ENCODE results near the gene CCL23. TPM values are rescaled to one million over a fixed set of nuclear protein-coding genes. Genes with fewer than 3 reads are reported as not detected.
"Not testable (repeated sequence)": the region's sequence is repeated elsewhere in the genome, so short reads cannot be mapped to it uniquely, and the experiment has no call there.

The CCL23 gene
- total RNA-seq, 4 donors from 2014 or later = 11.5 TPM; not detected in 3

DNA sequence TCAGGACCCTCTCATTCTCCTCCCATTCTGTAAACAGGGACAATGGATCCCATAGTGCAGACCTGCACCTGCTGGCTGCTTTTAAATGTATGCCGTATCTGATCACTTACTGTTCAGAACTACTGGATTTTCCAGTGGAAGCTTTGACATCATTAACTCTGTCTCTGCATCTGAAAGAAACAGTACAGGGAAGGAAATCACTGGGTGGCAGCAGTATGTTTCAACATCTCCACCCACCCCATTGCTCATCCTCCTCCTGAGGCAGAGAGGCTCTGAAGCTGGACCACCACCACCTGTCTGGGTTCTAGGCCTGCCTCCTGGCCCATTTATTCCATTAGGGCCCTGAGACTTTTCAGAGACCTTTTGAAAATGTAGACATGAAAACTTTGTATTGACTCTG lies 19.0 kb downstream of the CCL23 start:
- no peak overlapping the region for H3K27ac ChIP-seq
- WGBS = 87% methylated on average over 1 of the region's 1 CpG
- H3K36me3 ChIP-seq = no peaks in the 10 kb centered on the region
- H3K4me1 ChIP-seq = no peaks in the 10 kb centered on the region
- peaks cover under 1% of the 10 kb centered on the region for H3K27me3 ChIP-seq
- no peak for TF ChIP-seq EP300 (IDR thresholded peaks at IDR 0.05)
- TF ChIP-seq POLR2AphosphoS5 (IDR thresholded peaks at IDR 0.05) = no peak
- TF ChIP-seq, protein P1, sequence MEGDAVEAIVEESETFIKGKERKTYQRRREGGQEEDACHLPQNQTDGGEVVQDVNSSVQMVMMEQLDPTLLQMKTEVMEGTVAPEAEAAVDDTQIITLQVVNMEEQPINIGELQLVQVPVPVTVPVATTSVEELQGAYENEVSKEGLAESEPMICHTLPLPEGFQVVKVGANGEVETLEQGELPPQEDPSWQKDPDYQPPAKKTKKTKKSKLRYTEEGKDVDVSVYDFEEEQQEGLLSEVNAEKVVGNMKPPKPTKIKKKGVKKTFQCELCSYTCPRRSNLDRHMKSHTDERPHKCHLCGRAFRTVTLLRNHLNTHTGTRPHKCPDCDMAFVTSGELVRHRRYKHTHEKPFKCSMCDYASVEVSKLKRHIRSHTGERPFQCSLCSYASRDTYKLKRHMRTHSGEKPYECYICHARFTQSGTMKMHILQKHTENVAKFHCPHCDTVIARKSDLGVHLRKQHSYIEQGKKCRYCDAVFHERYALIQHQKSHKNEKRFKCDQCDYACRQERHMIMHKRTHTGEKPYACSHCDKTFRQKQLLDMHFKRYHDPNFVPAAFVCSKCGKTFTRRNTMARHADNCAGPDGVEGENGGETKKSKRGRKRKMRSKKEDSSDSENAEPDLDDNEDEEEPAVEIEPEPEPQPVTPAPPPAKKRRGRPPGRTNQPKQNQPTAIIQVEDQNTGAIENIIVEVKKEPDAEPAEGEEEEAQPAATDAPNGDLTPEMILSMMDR (IDR thresholded peaks at IDR 0.05) = no peak
- no peak for TF ChIP-seq POLR2A (IDR thresholded peaks at IDR 0.05)
- no peak overlapping the region for H3K4me3 ChIP-seq
- no peak for DNase-seq (ENCODE audit: low spot score in 2 of 2)
- H3K9me3 ChIP-seq = no peaks in the 10 kb centered on the region

- H3K4me1 ChIP-seq = no peaks in the 10 kb centered on the region
- TF ChIP-seq, protein P1 (IDR thresholded peaks at IDR 0.05) = no peak
- TF ChIP-seq POLR2A (IDR thresholded peaks at IDR 0.05) (no peak), POLR2AphosphoS5 (IDR thresholded peaks at IDR 0.05) (no peak), EP300 (IDR thresholded peaks at IDR 0.05) (no peak)
- no peak overlapping the region for H3K27ac ChIP-seq
- no peak for DNase-seq (ENCODE audit: low spot score in 2 of 2)
- no peaks in the 10 kb centered on the region for H3K36me3 ChIP-seq
- no peaks in the 10 kb centered on the region for H3K9me3 ChIP-seq
- H3K4me3 ChIP-seq = no peak overlapping the region
- H3K27me3 ChIP-seq = no peaks in the 10 kb centered on the region
- 75% methylated on average over 10 of the region's 11 CpGs for WGBS
These were observed 19.7 kb downstream of the CCL23 start for GRCh38 chr17:35998018-35998545.

- WGBS = 74% methylated on average over 2 of the region's 2 CpGs
These were observed 22.4 kb downstream of the CCL23 start for GRCh38 chr17:35995346-35995745.

DNA sequence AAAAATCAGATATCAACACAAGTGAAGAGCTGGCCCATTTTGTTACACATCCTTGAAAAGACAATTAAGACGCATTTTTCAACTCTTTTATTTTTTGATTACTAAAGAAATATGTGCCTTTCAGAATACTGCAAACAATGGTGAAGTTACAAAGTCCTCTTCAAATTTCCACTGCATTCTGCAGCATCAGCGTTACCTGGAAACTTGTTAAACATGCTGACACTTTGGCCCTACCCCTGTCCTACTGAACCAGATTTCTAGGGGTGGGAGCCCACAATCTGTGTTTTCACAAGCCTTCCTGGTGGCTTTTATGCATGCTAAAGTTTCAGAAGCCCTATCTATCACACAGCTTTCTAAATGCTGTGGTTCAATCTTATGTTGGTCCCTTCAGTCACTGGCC lies 26.7 kb downstream of the CCL23 start:
- no peak for DNase-seq (ENCODE audit: low spot score in 2 of 2)
- Histone ChIP-seq H3K36me3 (no peaks in the 10 kb centered on the region), H3K27me3 (peaks cover 2% of the 10 kb centered on the region), H3K9me3 (no peaks in the 10 kb centered on the region), H3K4me1 (no peaks in the 10 kb centered on the region), H3K27ac (no peak overlapping the region), H3K4me3 (no peak overlapping the region)
- no peak for TF ChIP-seq POLR2AphosphoS5 (IDR thresholded peaks at IDR 0.05)
- no peak for TF ChIP-seq EP300 (IDR thresholded peaks at IDR 0.05)
- TF ChIP-seq, protein P1 (IDR thresholded peaks at IDR 0.05) = no peak
- no peak for TF ChIP-seq POLR2A (IDR thresholded peaks at IDR 0.05)
- WGBS = 87% methylated on average over 2 of the region's 2 CpGs

More at GRCh38 chr17:35995346-35995745, 22.4 kb downstream of the CCL23 start:
- H3K36me3 ChIP-seq; DNase-seq (ENCODE audit: low spot score in 2 of 2); H3K4me1 ChIP-seq; H3K4me3 ChIP-seq; H3K27ac ChIP-seq; H3K9me3 ChIP-seq; H3K27me3 ChIP-seq: not testable (repeated sequence)

DNA sequence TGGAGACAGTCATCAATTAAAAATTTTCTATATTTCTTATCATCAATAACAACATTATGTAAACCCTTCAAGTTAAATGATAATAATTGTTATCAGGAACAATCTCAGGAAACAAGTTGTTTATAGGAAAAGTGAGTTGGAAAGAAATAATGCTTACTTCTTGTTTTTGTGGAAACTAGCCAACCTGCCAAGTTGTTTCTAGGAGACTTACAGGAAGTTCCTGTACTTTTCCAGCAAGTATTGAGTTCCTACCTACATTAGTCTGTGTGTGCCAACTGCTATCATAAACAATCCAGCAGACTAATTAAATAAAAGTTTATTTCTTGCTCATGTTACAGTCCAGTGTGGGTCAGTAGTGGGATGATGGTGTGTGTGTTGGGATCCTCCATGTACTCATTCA lies 29.6 kb downstream of the CCL23 start:
- H3K27me3 ChIP-seq = peaks cover 2% of the 10 kb centered on the region
- no peak overlapping the region for H3K27ac ChIP-seq
- no peak for DNase-seq (ENCODE audit: low spot score in 2 of 2)
- H3K36me3 ChIP-seq = no peaks in the 10 kb centered on the region
- no peak overlapping the region for H3K4me3 ChIP-seq
- no peaks in the 10 kb centered on the region for H3K9me3 ChIP-seq
- no peak for TF ChIP-seq EP300 (IDR thresholded peaks at IDR 0.05)
- TF ChIP-seq, protein P1 (IDR thresholded peaks at IDR 0.05) = no peak
- TF ChIP-seq POLR2A (IDR thresholded peaks at IDR 0.05) = no peak
- TF ChIP-seq POLR2AphosphoS5 (IDR thresholded peaks at IDR 0.05) = no peak
- H3K4me1 ChIP-seq = no peaks in the 10 kb centered on the region

GRCh38 chr17:35986643-35987042 lies 31.1 kb downstream of the CCL23 start, which contains the start of gene CCL14:
Gene CCL14, minus strand, starts transcription at chr17:35986729. Its CDS starts 80 bp downstream, at chr17:35986649.
- H3K4me3 ChIP-seq = peak within 1 kb of the TSS; percentile 21
- H3K27me3 ChIP-seq = no peaks in the 10 kb centered on the region
- 63% methylated on average over 1 of the region's 1 CpG for WGBS
- H3K9me3 ChIP-seq = no peaks in the 10 kb centered on the region
- no peak for DNase-seq (ENCODE audit: low spot score in 2 of 2)
- no peaks in the 10 kb centered on the region for H3K36me3 ChIP-seq
- no peak within 1 kb of the TSS for H3K27ac ChIP-seq
- no peaks in the 10 kb centered on the region for H3K4me1 ChIP-seq
- no peak for TF ChIP-seq POLR2A (IDR thresholded peaks at IDR 0.05)
- TF ChIP-seq EP300 (IDR thresholded peaks at IDR 0.05) = no peak
- TF ChIP-seq, protein P1 (IDR thresholded peaks at IDR 0.05) = no peak
- no peak for TF ChIP-seq POLR2AphosphoS5 (IDR thresholded peaks at IDR 0.05)
